ENCODE measurements around the gene ADM2. TPM values are rescaled to one million over a fixed set of nuclear protein-coding genes. Genes with fewer than 3 reads are reported as not detected.

ADM2 gene
- total RNA-seq, 1 experiment from 2014 or later: 11.9 TPM

GRCh38 chr22:50523806-50524675 lies 42.7 kb downstream of the ADM2 start:
- no peak for DNase-seq
- no CpG with 5 or more reads among the region's 25 CpGs for WGBS (ENCODE audit: extremely low coverage, insufficient read length, low lambda C conversion rate)
- H4K5ac ChIP-seq (ENCODE audit: insufficient read length, low read depth, low read length): no peak overlapping the region
- no peak overlapping the region for H2BK12ac ChIP-seq (ENCODE audit: insufficient read length, low read depth, low read length)
- no peaks in the 10 kb centered on the region for H3K79me2 ChIP-seq (ENCODE audit: insufficient read depth, low read length)
- no peak overlapping the region for H3K27ac ChIP-seq (ENCODE audit: insufficient read length, low read depth, low read length)
- no peak overlapping the region for H4K8ac ChIP-seq (replicated peaks; ENCODE audit: insufficient read length, low read depth, low read length)
- no peak overlapping the region for H3K9ac ChIP-seq (ENCODE audit: extremely low read depth, insufficient read length, low read length)
- peaks cover 11 to 15% of the 10 kb centered on the region in 2 experiments for H3K4me1 Mint-ChIP-seq
- H3K14ac ChIP-seq (ENCODE audit: insufficient read depth, low read length): no peak overlapping the region
- no peak for TF ChIP-seq CTCF (conservative IDR thresholded peaks at IDR 0.05)
- H3K18ac ChIP-seq (ENCODE audit: insufficient read length, low read depth, low read length): no peak overlapping the region
- peaks cover 7 to 40% (median 30%) of the 10 kb centered on the region in 3 experiments; a peak in 6 of 7 replicates for H3K36me3 Mint-ChIP-seq (ENCODE audit: insufficient read depth in 1 of 3, low read depth in 3 of 3)
- no peaks in the 10 kb centered on the region for H3K9me3 ChIP-seq (ENCODE audit: control insufficient read depth, low read depth, low read length)
- no peak overlapping the region for H2BK20ac ChIP-seq (ENCODE audit: low read depth, low read length, poor library complexity, severe bottlenecking)
- H3K4me1 ChIP-seq (ENCODE audit: insufficient read depth, low read length): peaks cover 3% of the 10 kb centered on the region; the same call in 1 of the 2 replicates
- no peak overlapping the region for H2AFZ ChIP-seq (ENCODE audit: low read length)
- H3K4ac ChIP-seq (ENCODE audit: low read depth, low read length): no peak overlapping the region
- peak overlapping the region; percentile 82 to 88 for H3K4me3 Mint-ChIP-seq
- H3K23ac ChIP-seq (ENCODE audit: insufficient read length, low read depth, low read length): no peak overlapping the region
- no peak overlapping the region for H2BK120ac ChIP-seq (ENCODE audit: low read depth, low read length, poor library complexity, severe bottlenecking)
- peaks cover 3% of the 10 kb centered on the region for H3K23me2 ChIP-seq (ENCODE audit: insufficient read length, low read depth, low read length, poor library complexity, severe bottlenecking)
- H2BK5ac ChIP-seq (ENCODE audit: insufficient read length, low read length): no peak overlapping the region
- H3K79me1 ChIP-seq (ENCODE audit: insufficient read depth, low read depth, low read length, poor library complexity, severe bottlenecking): no peaks in the 10 kb centered on the region
- peaks cover 11% of the 10 kb centered on the region; the same call in 1 of the 2 replicates for H3K27me3 ChIP-seq (ENCODE audit: insufficient read depth, low read length)
- H2AK5ac ChIP-seq (ENCODE audit: insufficient read length, low read length): no peak overlapping the region
- no peak overlapping the region for H4K91ac ChIP-seq (ENCODE audit: insufficient read length, low read depth, low read length)
- H3K4me2 ChIP-seq (ENCODE audit: insufficient read depth, insufficient read length, low read length): peak overlapping the region; percentile 70
- H3K9me3 Mint-ChIP-seq: no peaks in the 10 kb centered on the region; a peak in 1 of 5 replicates
- H2BK15ac ChIP-seq (ENCODE audit: low read depth, low read length): no peak overlapping the region
- no peak overlapping the region for H3K56ac ChIP-seq (ENCODE audit: insufficient read length, low read depth, low read length)
- H3K27me3 Mint-ChIP-seq (ENCODE audit: low read depth): peaks cover 25% of the 10 kb centered on the region
- H3T11ph ChIP-seq (ENCODE audit: low read length): no peak overlapping the region
- no peaks in the 10 kb centered on the region for H4K20me1 ChIP-seq (ENCODE audit: control insufficient read depth, insufficient read depth, insufficient read length)
- peak overlapping the region in 2 of 3 experiments; percentile 49 to 80; a peak in 2 of 7 replicates for H3K27ac Mint-ChIP-seq
